GM19395 (cell line): ENCODE data around the gene ADPRM.
A peak's percentile ranks its signal among the peaks of the same experiment; 100 is the strongest.
"Not testable (repeated sequence)": the region's sequence is repeated elsewhere in the genome, so short reads cannot be mapped to it uniquely, and the experiment has no call there.

Experiments
- ATAC-seq: cut with Tn5 transposase; IDR thresholded peaks from one replicate; pipeline ENCODE4 v1.9.1; 2021; ENCODE audit warnings: mild to moderate bottlenecking, moderate library complexity; ENCODE audit not compliant: unreplicated experiment

ADPRM gene, protein sequence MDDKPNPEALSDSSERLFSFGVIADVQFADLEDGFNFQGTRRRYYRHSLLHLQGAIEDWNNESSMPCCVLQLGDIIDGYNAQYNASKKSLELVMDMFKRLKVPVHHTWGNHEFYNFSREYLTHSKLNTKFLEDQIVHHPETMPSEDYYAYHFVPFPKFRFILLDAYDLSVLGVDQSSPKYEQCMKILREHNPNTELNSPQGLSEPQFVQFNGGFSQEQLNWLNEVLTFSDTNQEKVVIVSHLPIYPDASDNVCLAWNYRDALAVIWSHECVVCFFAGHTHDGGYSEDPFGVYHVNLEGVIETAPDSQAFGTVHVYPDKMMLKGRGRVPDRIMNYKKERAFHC

DNA sequence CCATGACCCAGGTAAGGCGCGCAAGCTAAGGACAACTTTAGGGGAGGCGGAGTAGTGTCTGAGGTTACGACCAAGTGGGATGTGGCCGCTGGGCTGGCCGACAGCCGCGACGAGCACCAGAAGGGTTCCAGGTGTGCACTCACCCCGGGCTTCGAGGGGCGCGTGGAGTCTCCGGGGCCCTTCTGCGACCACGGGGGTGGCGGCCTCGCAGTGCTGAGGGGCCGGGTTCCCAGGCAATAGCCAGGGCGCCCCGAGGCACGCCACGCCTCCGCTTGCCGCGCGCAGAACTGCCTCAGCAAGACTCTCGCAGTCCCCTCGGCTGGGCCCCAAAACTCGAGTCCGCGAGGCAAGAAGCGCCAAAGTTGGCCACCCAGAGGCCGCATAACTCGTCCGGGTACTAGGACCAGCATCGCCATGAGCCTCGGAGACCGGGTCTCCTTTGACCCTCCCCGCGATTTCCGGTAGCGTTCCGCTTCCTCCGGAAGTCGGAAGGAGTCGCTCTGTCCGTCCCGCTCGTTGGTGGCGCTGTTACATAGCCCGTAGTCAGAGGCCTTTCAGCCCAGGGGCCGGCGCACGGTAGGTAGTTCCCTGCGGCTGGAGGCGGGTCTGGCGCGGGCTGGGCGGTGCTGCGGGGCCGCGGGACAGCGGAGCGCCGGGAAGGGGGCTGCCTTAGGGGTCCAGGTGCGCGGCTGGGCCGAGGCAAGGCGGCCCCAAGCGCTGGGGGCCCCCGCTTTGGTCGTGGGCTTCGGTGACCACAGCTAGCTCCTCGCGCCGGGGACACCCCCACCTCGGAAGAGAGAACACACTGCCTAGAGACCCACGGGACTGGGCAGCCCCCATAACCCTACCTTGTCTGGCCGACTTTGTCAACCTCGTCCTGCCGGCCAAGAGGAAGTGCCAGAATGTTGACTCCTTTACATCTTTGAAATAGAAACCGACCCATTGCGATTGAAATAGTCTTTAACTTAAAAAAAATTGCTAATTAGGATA lies at the start of gene ADPRM, which contains the start of gene SCO1:
Gene ADPRM (plus strand): TSS at position 503 of the 990 bp plus-strand sequence. CDS start 7,333 bp downstream, outside the sequence.
Gene SCO1 (minus strand): TSS at position 442 of the 990 bp plus-strand sequence. CDS start 26 bp downstream, at position 416.
- peak; percentile 94 for ATAC-seq

DNA sequence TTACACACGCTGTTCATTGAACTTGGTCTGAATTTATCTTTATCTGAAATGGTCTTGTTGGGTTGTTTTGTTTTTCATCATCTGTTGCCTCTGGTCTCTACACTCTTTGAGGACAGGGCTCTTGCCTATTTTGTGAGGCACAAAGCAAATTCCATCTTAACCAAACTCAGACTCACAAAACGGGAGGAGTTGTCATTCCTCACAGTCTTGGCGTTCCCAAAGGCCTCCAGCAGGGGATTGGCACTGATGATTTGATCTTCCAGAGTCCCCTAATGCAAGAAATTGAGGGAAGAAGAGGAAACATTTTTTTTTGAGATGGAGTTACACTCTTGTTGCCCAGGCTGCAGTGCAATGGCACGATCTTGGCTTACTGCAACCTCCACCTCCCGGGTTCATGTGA lies 49.0 kb upstream of the ADPRM start:
- ATAC-seq = no peak

DNA sequence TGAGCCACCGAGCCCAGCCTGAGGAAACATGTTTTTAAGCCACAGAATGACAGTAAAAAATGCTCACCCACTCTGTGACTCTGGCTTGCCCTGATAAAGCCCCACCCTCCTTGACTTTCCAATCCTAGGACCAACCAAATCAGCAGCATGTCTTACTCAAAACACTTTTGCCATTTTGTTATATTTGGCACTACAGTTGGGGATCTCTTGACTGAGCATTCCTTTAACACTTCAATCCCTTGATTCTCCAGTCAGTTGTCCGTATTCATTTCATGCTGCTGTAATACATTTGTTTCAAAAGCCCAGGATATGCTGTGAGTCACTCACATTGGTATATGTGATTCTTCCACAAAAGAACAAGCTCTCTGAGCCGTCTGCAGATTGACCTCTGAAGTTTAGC lies 48.4 kb upstream of the ADPRM start:
- ATAC-seq = no peak

DNA sequence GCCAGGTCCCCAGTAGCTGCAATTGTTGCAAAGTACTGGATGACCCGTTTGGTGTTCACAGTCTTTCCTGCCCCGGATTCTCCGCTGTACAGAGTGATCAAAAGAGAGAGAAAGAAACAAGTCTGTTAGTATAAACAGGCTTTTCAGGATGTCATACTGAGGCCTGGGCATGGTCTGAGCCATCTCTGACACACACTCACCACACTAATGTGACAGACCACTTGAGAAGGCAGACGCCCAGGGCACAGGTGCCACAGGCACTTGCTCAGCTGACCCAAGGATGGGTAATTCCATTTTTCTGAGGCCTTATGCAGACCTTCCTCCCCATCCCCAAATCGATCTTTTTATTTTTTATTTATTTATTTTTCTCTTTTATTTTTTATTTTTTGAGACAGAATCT lies 47.8 kb upstream of the ADPRM start:
- ATAC-seq = no peak

DNA sequence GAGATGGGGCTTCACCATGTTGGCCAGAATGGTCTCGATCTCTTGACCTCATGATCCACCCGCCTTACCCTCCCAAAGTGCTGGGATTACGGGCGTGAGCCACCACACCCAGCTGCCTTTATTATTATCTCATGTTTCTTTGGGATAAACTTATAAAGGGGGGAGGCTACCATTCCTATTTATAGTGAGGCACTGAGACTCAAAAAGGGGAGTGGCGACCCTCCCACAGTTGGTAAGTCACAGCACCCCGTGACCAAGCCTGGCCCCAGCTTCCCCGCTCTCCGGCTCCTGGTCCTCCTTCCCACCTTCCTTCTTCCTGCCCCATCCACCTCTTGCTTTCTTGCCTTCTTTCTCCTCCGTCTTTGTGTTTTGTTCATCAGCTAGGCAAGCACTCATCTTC lies 45.5 kb upstream of the ADPRM start:
- no peak for ATAC-seq

DNA sequence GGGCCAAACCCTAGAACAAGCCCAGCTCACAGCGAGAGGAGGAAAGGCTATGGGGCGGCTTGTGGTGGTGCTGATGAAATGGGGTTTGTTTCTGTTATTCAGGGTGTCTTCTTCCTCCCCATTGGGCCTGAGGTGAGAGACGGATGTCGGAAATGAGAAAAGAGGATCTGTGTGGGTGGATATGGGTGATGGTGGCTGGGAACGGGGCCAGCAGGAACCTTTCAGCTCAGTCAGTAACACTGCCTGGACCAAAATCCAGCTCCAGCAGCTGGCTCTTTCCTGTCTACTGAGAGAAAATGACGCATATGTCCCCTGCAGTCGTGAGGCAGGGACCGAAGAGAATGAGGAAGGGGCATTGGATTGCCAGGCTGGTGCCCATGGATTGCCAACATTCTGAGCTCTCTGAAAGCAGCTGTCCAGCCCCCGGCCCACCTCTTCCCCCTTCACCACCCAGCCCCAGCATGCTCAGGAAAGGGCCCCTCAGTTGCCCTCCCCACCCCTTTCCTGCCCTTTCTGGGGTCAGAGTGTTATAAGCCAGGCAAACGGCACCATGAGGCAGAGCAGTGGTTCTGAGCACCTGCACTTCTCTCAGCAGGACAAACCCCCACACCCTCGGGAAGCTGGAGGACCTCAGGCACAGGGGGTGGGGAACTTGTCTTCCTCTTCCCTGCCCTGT lies 44.3 kb upstream of the ADPRM start:
- ATAC-seq = no peak

DNA sequence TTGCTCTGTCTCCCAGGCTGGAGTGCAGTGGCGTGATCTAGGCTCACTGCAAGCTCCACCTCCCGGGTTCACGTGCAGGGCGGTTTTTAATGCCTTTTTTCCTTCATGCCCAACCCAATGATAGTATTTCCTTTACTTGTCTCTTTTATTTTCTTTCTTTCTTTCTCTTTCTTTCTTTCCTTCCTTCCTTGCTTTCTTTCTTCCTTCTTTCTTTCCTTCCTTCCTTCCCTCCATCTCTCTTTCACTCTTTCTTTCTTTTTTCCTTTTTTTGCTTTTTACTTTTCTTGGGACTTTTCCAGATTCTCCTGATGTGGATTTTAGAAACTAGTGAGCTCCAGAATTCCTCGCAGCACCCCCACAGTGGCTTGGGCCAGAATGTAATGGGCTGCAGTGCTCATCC lies 43.4 kb upstream of the ADPRM start:
- ATAC-seq = no peak

DNA sequence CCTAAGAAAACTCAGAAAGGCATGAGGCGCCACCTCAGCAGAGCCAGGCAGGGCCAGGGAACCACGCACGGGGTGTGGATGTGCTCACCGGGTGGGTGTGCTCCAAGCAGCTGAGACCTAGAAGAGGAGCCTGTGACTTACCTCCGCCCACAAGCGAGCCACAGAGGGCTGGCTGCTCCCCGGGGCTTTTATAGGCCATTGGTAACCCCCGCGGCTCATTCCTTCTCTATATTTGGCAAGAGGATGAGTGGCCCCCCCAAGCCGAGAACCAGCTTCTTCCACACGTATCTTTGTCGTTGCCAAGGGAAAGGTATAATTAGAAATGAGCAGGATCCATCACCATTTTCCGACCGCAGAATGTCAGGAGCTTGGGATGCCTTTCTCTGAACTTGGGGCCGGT lies 40.2 kb upstream of the ADPRM start, which contains the start of gene MYH3:
Gene MYH3 (minus strand): TSS at position 162 of the 400 bp plus-strand sequence. CDS start 2,245 bp downstream, outside the sequence.
- no peak for ATAC-seq

DNA sequence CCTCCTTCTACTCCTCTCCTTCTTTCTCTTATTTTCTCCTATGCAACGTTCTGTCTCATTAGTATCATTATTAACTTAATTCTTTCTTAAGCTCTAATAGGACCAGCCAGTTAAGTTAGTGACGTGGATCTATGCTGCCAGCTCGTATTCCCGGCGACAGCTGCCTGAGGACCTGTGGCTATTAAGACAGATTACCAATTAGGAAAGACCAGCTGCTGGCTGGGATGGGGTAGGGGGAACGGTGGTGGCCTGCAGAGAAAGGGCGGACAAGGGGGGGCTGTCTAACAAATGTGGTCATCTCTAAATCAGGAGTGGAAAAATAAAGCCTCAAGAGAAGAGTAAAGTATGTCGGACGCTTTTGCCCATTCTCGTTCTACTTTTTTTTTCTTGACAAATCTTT lies 39.5 kb upstream of the ADPRM start:
- no peak for ATAC-seq

DNA sequence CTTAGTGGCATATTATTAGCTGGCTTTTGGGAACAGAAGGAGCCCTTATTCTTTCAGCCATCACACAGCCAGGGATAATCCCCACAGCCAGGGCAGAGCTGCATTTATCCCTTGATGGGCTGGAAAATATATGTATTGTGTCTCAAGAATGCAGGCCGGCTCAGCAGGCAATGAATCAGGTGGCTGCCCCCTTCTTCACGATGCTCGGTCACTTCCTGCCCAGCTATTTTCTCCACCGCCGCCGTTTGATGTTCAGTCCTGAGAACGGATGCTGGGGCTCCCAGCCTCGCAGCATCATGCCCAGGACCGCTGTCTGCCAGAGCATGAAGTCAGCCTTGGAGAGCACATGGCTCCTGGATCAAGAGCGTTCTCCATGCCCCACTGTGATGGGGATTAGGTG lies 36.0 kb upstream of the ADPRM start:
- ATAC-seq = no peak

DNA sequence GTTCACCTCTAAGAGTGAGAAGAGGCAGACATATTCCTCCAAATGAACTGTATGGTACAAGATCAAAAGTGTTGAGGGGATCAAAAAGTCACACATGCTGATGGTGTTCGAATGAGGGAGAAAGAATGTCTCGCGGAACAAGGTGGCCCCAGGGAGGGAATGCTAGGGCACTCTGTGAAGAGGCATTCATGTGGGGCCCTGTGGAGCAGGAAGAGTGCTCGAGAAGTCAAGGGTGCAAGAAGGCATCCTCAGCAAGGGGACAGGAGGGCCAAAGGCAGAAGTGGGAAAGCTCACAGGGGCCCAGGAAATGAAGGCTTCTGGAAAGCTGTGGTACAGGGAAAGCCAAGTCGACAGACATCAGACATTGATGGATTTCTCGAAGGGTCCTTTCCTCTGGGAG lies 34.2 kb upstream of the ADPRM start:
- no peak for ATAC-seq

DNA sequence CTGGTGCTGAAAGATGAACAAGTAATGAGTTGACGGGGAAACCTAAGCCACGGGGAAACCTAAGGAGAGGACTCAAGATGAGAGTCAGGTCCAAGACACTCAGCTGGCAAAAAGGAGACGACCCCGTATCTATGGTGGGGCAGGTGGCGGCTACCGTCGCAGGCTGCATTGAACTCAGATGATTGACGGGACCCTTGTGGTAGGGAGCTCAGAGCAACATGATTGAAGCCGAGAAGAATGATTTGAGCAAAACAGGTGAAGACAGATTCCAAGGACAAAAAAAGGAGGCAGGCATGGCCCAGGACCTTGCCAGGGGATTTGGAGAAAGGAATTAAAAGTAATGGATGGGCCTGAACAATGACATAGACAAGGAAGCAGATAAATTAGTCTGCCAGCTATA lies 32.8 kb upstream of the ADPRM start:
- no peak for ATAC-seq

DNA sequence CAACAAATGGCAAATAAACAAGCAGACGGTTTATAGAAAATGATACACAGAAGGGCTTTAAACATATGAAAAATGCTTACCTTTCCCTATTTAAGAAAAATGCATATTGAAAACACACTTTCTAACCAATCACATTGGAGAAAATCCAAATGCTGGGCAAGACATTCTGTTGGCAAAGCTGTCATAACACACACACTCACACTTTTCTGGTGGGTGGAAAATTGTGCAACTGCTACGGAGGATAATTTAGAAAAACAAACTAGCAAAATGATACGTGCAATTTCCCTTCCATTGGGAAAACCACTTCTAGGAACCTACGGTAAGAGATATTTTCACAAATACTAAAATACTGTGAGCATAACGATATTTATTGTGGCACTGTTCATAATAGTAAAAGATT lies 30.5 kb upstream of the ADPRM start:
- no peak for ATAC-seq

DNA sequence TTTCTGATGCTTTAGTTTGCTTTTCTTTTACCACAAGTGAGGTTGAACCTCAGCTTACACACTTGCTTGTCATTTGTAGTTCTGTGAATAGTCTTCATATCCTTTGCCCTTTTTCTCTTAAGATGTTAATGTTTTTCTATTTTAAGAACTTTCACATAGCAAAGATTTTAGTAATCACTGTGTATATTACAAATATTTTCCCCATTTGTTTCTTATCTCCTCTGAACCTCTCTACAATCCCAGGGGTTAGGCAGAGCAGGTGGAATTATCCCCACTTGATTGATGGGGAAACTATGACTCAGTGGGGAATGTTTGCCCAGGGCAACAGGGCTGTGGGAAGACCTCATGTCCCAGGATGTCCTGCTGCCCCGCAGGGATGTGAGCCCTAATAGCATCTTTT lies 28.6 kb upstream of the ADPRM start:
- no peak for ATAC-seq

DNA sequence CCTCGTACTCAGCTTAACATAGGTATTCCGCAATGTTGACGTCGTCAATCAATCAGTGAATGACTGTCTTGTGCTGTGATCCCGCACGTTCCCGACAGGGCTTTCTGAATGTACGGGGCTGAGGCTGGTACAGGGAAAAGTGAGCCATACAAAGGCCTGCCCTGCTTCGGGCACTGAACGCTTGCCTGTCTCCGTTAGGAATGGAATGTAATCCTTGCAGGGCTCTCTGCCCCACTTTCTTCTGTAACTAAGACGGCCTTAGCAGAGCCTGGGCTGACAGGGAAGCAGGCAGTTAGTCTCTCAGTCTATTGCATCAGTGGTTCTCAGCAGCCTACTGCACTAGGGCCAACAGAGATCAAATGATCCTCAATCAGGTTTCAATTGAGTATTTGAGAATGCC lies 24.1 kb upstream of the ADPRM start:
- no peak for ATAC-seq

DNA sequence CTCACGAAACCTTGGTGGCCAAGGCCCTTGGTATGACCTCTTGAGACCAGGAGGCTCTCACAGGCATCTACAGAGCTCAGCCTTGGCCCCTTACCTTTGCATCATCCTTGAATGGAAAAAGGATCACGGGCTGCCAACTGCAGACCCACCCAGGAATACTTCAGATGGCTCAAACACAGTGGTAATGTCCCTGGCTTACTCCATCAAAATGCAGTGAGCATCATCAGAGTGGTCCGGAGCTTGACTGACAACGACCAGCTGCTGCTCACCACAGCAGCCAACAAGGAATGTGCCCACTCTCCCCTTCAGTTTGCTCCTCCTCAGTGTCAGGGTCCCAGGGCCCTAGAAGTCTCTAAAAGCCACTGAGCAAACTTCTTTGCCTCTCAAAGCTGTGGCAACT lies 22.7 kb upstream of the ADPRM start:
- no peak for ATAC-seq

DNA sequence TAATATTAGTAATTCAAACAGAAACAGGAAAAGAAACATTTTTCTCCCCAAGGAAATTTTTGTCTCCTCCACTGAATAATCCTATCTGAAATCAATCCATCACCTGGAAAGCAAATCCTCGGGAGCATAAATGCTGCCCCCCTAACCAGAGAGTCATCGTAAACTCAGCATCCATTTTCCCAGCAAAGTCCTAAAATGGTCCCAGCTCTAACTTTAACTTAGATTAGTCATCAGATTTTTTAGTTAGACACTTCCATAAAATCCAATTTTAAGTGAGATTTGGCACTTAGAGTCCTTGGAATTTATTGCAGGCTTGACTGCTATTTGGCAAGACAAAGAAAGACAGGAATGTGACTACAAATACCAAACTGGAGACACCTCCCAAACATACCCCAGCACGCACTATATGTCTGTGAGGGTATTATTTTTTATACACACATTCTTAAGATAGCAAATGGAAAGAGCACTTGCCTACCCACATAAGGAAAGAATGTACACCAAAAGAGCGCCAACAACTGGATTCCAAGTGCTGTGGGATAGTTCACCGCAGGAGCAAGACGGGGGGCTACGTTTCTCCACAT lies 15.4 kb upstream of the ADPRM start:
- ATAC-seq = no peak

DNA sequence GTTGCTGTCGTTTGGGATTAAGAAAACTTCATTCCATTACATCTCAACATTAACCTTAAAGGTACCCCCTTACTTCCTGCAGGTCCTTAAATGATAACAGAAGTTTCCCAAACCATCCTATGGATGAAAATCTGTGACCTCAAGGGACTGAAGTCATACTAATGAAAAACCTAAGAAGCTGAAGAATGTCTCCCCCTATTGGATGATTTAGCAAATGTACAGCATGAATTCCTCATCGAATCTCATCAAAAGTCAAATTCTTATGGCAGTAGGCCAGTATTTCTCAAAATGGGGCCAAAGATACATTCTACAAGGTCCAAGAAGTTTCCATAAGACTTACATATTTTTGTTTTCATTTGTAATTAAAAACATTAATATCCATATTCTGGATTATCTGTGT lies 13.5 kb upstream of the ADPRM start:
- no peak for ATAC-seq

DNA sequence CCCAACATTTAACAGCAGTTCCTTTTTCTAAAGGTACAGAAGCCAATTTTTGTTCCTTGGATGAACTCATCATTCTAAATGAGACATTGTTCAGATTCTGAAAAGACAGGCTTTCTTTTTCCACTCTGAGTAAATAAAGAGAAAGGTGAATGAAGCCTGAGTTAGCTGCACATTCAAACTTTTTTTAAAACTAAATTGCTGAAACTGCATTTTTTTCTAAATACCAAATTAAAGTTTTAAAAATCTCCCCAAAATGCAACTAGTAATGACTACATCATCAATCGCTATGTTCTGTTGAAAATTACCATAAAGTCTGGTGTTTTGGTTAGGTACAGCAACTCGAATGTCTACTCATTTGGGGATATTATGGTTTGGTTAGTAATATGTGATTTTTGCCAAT lies 9.9 kb upstream of the ADPRM start:
- no peak for ATAC-seq

DNA sequence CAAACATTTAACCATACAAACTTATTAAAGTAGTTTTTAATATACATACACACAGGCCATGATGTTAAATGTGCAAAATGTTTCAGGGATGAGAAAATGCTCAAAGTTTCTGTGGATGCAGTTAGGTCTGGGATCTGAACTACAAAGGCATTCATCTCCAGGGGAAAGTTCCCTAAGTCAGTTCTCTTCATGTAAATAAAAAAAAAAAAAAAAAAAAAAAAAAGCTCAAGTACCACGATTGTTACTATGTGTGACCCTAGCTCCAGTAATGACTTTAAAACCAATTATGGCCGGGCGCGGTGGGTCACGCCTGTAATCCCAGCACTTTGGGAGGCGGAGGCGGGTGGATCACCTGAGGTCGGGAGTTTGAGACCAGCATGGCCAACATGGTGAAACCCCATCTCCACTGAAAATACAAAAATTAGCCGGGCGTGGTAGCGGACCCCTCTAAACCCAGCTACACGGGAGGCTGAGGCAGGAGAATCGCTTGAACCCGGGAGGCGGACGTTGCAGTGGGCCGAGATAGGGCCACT lies 1.5 kb upstream of the ADPRM start:
- ATAC-seq = not testable (repeated sequence)
